ENCODE results near the gene BLOC1S3.
A peak's percentile ranks its signal among the peaks of the same experiment; 100 is the strongest.

The BLOC1S3 gene

GRCh38 chr19:45178262-45179071, at the start of gene BLOC1S3:
Gene BLOC1S3 (plus strand): TSS chr19:45178784. CDS start chr19:45179297, 513 bp downstream.
- peak; percentile 100 for DNase-seq (ENCODE audit: low read depth, low spot score)

- no peak for DNase-seq (ENCODE audit: low read depth, low spot score)
Measured at GRCh38 chr19:45128806-45129205, 49.8 kb upstream of the BLOC1S3 start.

GRCh38 chr19:45130236-45130635, 48.3 kb upstream of the BLOC1S3 start:
- DNase-seq (ENCODE audit: low read depth, low spot score) = no peak

GRCh38 chr19:45130888-45131615, 47.5 kb upstream of the BLOC1S3 start:
- DNase-seq (ENCODE audit: low read depth, low spot score) = no peak

GRCh38 chr19:45133661-45134060, 44.9 kb upstream of the BLOC1S3 start:
- DNase-seq (ENCODE audit: low read depth, low spot score) = no peak

GRCh38 chr19:45135176-45135885, 43.3 kb upstream of the BLOC1S3 start:
- DNase-seq (ENCODE audit: low read depth, low spot score) = no peak

- DNase-seq (ENCODE audit: low read depth, low spot score) = no peak
Measured at GRCh38 chr19:45136507-45137178, 41.9 kb upstream of the BLOC1S3 start.

- no peak for DNase-seq (ENCODE audit: low read depth, low spot score)
Measured at GRCh38 chr19:45137179-45137761, 41.3 kb upstream of the BLOC1S3 start.

GRCh38 chr19:45138303-45138751, 40.3 kb upstream of the BLOC1S3 start:
- no peak for DNase-seq (ENCODE audit: low read depth, low spot score)

- no peak for DNase-seq (ENCODE audit: low read depth, low spot score)
Measured at GRCh38 chr19:45139286-45140143, 39.1 kb upstream of the BLOC1S3 start.

- no peak for DNase-seq (ENCODE audit: low read depth, low spot score)
Measured at GRCh38 chr19:45140144-45140503, 38.5 kb upstream of the BLOC1S3 start.

- no peak for DNase-seq (ENCODE audit: low read depth, low spot score)
Measured at GRCh38 chr19:45140533-45140932, 38.1 kb upstream of the BLOC1S3 start.

- DNase-seq (ENCODE audit: low read depth, low spot score) = no peak
Measured at GRCh38 chr19:45141203-45141900, 37.2 kb upstream of the BLOC1S3 start.

GRCh38 chr19:45142016-45142725, 36.4 kb upstream of the BLOC1S3 start:
- DNase-seq (ENCODE audit: low read depth, low spot score) = no peak

- DNase-seq (ENCODE audit: low read depth, low spot score) = no peak
Measured at GRCh38 chr19:45142726-45143110, 35.9 kb upstream of the BLOC1S3 start.

GRCh38 chr19:45144431-45145269, 33.9 kb upstream of the BLOC1S3 start:
- DNase-seq (ENCODE audit: low read depth, low spot score) = no peak

GRCh38 chr19:45145270-45146189, 33.1 kb upstream of the BLOC1S3 start:
- no peak for DNase-seq (ENCODE audit: low read depth, low spot score)
